ENCODE results near the gene TLDC2. TPM values are rescaled to one million over a fixed set of nuclear protein-coding genes. Genes with fewer than 3 reads are reported as not detected.
"Not testable (repeated sequence)": the region's sequence is repeated elsewhere in the genome, so short reads cannot be mapped to it uniquely, and the experiment has no call there.

The TLDC2 gene
- total RNA-seq, 1 experiment from 2014 or later, result not detected

- Histone ChIP-seq H2AFZ (ENCODE audit: low read length) (no peak overlapping the region; the same call in 1 of the 2 replicates), H3K4me2 (ENCODE audit: low read depth, low read length, poor library complexity, severe bottlenecking) (no peak overlapping the region), H3K9me2 (replicated peaks; ENCODE audit: insufficient read depth, low read length) (no peaks in the 10 kb centered on the region), H3K9me3 (ENCODE audit: low read length) (no peaks in the 10 kb centered on the region), H3K27me3 (ENCODE audit: low read length) (no peaks in the 10 kb centered on the region), H3K4me3 (ENCODE audit: low read length) (no peak overlapping the region), H3K79me2 (ENCODE audit: low read length) (peaks cover 15% of the 10 kb centered on the region), H3K36me3 (ENCODE audit: insufficient read depth, low read length) (no peaks in the 10 kb centered on the region), H3K9ac (ENCODE audit: low read length) (no peak overlapping the region), H3K4me1 (ENCODE audit: low read length) (peaks cover 13% of the 10 kb centered on the region), H4K20me1 (ENCODE audit: insufficient read depth, low read depth, low read length) (no peaks in the 10 kb centered on the region), H3K27ac (ENCODE audit: low read length) (no peak overlapping the region)
- DNase-seq, result no peak
Measured at GRCh38 chr20:36866681-36867495, 9.1 kb upstream of the TLDC2 start.

GRCh38 chr20:36871640-36872570, 4.0 kb upstream of the TLDC2 start:
- H3K27me3 ChIP-seq (ENCODE audit: low read length), result no peaks in the 10 kb centered on the region
- no peaks in the 10 kb centered on the region for H4K20me1 ChIP-seq (ENCODE audit: insufficient read depth, low read depth, low read length)
- no peak overlapping the region for H3K4me3 ChIP-seq (ENCODE audit: low read length)
- no peak overlapping the region for H3K9ac ChIP-seq (ENCODE audit: low read length)
- no peak overlapping the region for H2AFZ ChIP-seq (ENCODE audit: low read length)
- H3K36me3 ChIP-seq (ENCODE audit: insufficient read depth, low read length), result no peaks in the 10 kb centered on the region
- no peak overlapping the region for H3K27ac ChIP-seq (ENCODE audit: low read length)
- no peaks in the 10 kb centered on the region for H3K79me2 ChIP-seq (ENCODE audit: low read length)
- no peaks in the 10 kb centered on the region for H3K9me2 ChIP-seq (replicated peaks; ENCODE audit: insufficient read depth, low read length)
- peaks cover 1% of the 10 kb centered on the region for H3K4me1 ChIP-seq (ENCODE audit: low read length)
- H3K4me2 ChIP-seq (ENCODE audit: low read depth, low read length, poor library complexity, severe bottlenecking), result no peak overlapping the region
- no peaks in the 10 kb centered on the region for H3K9me3 ChIP-seq (ENCODE audit: low read length)
- DNase-seq, result no peak

- no peaks in the 10 kb centered on the region for H3K4me1 ChIP-seq (ENCODE audit: low read length)
- H3K9me2 ChIP-seq (replicated peaks; ENCODE audit: insufficient read depth, low read length), result no peaks in the 10 kb centered on the region
- no peaks in the 10 kb centered on the region for H3K9me3 ChIP-seq (ENCODE audit: low read length)
- no peak overlapping the region for H2AFZ ChIP-seq (ENCODE audit: low read length)
- no peak for DNase-seq
- no peak overlapping the region for H3K9ac ChIP-seq (ENCODE audit: low read length)
- no peak overlapping the region for H3K4me2 ChIP-seq (ENCODE audit: low read depth, low read length, poor library complexity, severe bottlenecking)
- no peak overlapping the region for H3K27ac ChIP-seq (ENCODE audit: low read length)
- H3K27me3 ChIP-seq (ENCODE audit: low read length), result no peaks in the 10 kb centered on the region
- H3K4me3 ChIP-seq (ENCODE audit: low read length), result no peak overlapping the region
- no peaks in the 10 kb centered on the region for H3K79me2 ChIP-seq (ENCODE audit: low read length)
- no peaks in the 10 kb centered on the region for H3K36me3 ChIP-seq (ENCODE audit: insufficient read depth, low read length)
- no peaks in the 10 kb centered on the region for H4K20me1 ChIP-seq (ENCODE audit: insufficient read depth, low read depth, low read length)
Measured at GRCh38 chr20:36872852-36873251, 3.1 kb upstream of the TLDC2 start.

GRCh38 chr20:36873498-36874189, 2.3 kb upstream of the TLDC2 start:
- Histone ChIP-seq H3K9me2 (replicated peaks; ENCODE audit: insufficient read depth, low read length) (no peaks in the 10 kb centered on the region), H3K27ac (ENCODE audit: low read length) (no peak overlapping the region), H4K20me1 (ENCODE audit: insufficient read depth, low read depth, low read length) (no peaks in the 10 kb centered on the region), H3K4me3 (ENCODE audit: low read length) (no peak overlapping the region), H3K9me3 (ENCODE audit: low read length) (no peaks in the 10 kb centered on the region), H2AFZ (ENCODE audit: low read length) (no peak overlapping the region), H3K4me2 (ENCODE audit: low read depth, low read length, poor library complexity, severe bottlenecking) (no peak overlapping the region), H3K79me2 (ENCODE audit: low read length) (no peaks in the 10 kb centered on the region), H3K4me1 (ENCODE audit: low read length) (no peaks in the 10 kb centered on the region), H3K9ac (ENCODE audit: low read length) (no peak overlapping the region), H3K27me3 (ENCODE audit: low read length) (no peaks in the 10 kb centered on the region), H3K36me3 (ENCODE audit: insufficient read depth, low read length) (no peaks in the 10 kb centered on the region)
- no peak for DNase-seq

- not testable (repeated sequence) for H3K36me3 ChIP-seq (ENCODE audit: insufficient read depth, low read length); DNase-seq; H3K4me3 ChIP-seq (ENCODE audit: low read length); H3K4me1 ChIP-seq (ENCODE audit: low read length); H3K4me2 ChIP-seq (ENCODE audit: low read depth, low read length, poor library complexity, severe bottlenecking); H3K27me3 ChIP-seq (ENCODE audit: low read length); H3K9me3 ChIP-seq (ENCODE audit: low read length); H3K27ac ChIP-seq (ENCODE audit: low read length); H2AFZ ChIP-seq (ENCODE audit: low read length); H3K9ac ChIP-seq (ENCODE audit: low read length); H4K20me1 ChIP-seq (ENCODE audit: insufficient read depth, low read depth, low read length); H3K9me2 ChIP-seq (replicated peaks; ENCODE audit: insufficient read depth, low read length); H3K79me2 ChIP-seq (ENCODE audit: low read length)
Measured at GRCh38 chr20:36875093-36875492, 845 bp upstream of the TLDC2 start.

GRCh38 chr20:36876473-36876833, 515 bp downstream of the TLDC2 start:
- no peak overlapping the region for H2AFZ ChIP-seq (ENCODE audit: low read length)
- DNase-seq, result no peak
- H3K4me3 ChIP-seq (ENCODE audit: low read length), result no peak overlapping the region
- H3K27ac ChIP-seq (ENCODE audit: low read length), result no peak overlapping the region
- no peaks in the 10 kb centered on the region for H3K4me1 ChIP-seq (ENCODE audit: low read length)
- no peak overlapping the region for H3K9ac ChIP-seq (ENCODE audit: low read length)
- no peaks in the 10 kb centered on the region for H3K36me3 ChIP-seq (ENCODE audit: insufficient read depth, low read length)
- H3K4me2 ChIP-seq (ENCODE audit: low read depth, low read length, poor library complexity, severe bottlenecking), result no peak overlapping the region
- no peaks in the 10 kb centered on the region for H3K27me3 ChIP-seq (ENCODE audit: low read length)
- no peaks in the 10 kb centered on the region for H3K9me2 ChIP-seq (replicated peaks; ENCODE audit: insufficient read depth, low read length)
- H3K9me3 ChIP-seq (ENCODE audit: low read length), result no peaks in the 10 kb centered on the region
- H3K79me2 ChIP-seq (ENCODE audit: low read length), result no peaks in the 10 kb centered on the region
- H4K20me1 ChIP-seq (ENCODE audit: insufficient read depth, low read depth, low read length), result no peaks in the 10 kb centered on the region

GRCh38 chr20:36878941-36879340, 3.0 kb downstream of the TLDC2 start:
- H3K79me2 ChIP-seq (ENCODE audit: low read length), result no peaks in the 10 kb centered on the region
- no peaks in the 10 kb centered on the region for H3K9me2 ChIP-seq (replicated peaks; ENCODE audit: insufficient read depth, low read length)
- no peaks in the 10 kb centered on the region for H3K9me3 ChIP-seq (ENCODE audit: low read length)
- no peak overlapping the region for H2AFZ ChIP-seq (ENCODE audit: low read length)
- no peaks in the 10 kb centered on the region for H3K4me1 ChIP-seq (ENCODE audit: low read length)
- H3K36me3 ChIP-seq (ENCODE audit: insufficient read depth, low read length), result no peaks in the 10 kb centered on the region
- H3K9ac ChIP-seq (ENCODE audit: low read length), result no peak overlapping the region
- H3K27ac ChIP-seq (ENCODE audit: low read length), result no peak overlapping the region
- H3K4me3 ChIP-seq (ENCODE audit: low read length), result no peak overlapping the region
- DNase-seq, result no peak
- no peaks in the 10 kb centered on the region for H3K27me3 ChIP-seq (ENCODE audit: low read length)
- H4K20me1 ChIP-seq (ENCODE audit: insufficient read depth, low read depth, low read length), result no peaks in the 10 kb centered on the region
- H3K4me2 ChIP-seq (ENCODE audit: low read depth, low read length, poor library complexity, severe bottlenecking), result no peak overlapping the region

- no peak overlapping the region for H3K9ac ChIP-seq (ENCODE audit: low read length)
Measured at GRCh38 chr20:36880741-36881250, 4.9 kb downstream of the TLDC2 start.

More at GRCh38 chr20:36880741-36881250, 4.9 kb downstream of the TLDC2 start:
- Histone ChIP-seq H2AFZ (ENCODE audit: low read length) (no peak overlapping the region), H3K27ac (ENCODE audit: low read length) (no peak overlapping the region), H3K4me2 (ENCODE audit: low read depth, low read length, poor library complexity, severe bottlenecking) (no peak overlapping the region), H4K20me1 (ENCODE audit: insufficient read depth, low read depth, low read length) (no peaks in the 10 kb centered on the region), H3K9me2 (replicated peaks; ENCODE audit: insufficient read depth, low read length) (no peaks in the 10 kb centered on the region), H3K4me3 (ENCODE audit: low read length) (no peak overlapping the region), H3K79me2 (ENCODE audit: low read length) (no peaks in the 10 kb centered on the region), H3K4me1 (ENCODE audit: low read length) (no peaks in the 10 kb centered on the region), H3K36me3 (ENCODE audit: insufficient read depth, low read length) (no peaks in the 10 kb centered on the region), H3K9me3 (ENCODE audit: low read length) (no peaks in the 10 kb centered on the region), H3K27me3 (ENCODE audit: low read length) (no peaks in the 10 kb centered on the region)
- no peak for DNase-seq
